GM19438 (cell line): ENCODE measurements around the gene CRKL.
"Not testable (repeated sequence)": the region's sequence is repeated elsewhere in the genome, so short reads cannot be mapped to it uniquely, and the experiment has no call there.

Source experiments
- ATAC-seq: cut with Tn5 transposase; IDR thresholded peaks from one replicate; pipeline ENCODE4 v1.9.1; 2021; ENCODE audit warnings: low read depth; ENCODE audit not compliant: unreplicated experiment

Gene CRKL

GRCh38 chr22:20931126-20931654, 14.0 kb downstream of the CRKL start:
- ATAC-seq = no peak

- no peak for ATAC-seq
Measured at GRCh38 chr22:20933910-20934309, 16.7 kb downstream of the CRKL start.

GRCh38 chr22:20935049-20935448, 17.8 kb downstream of the CRKL start:
- ATAC-seq = not testable (repeated sequence)

GRCh38 chr22:20935780-20936539, 18.8 kb downstream of the CRKL start:
- ATAC-seq = not testable (repeated sequence)

GRCh38 chr22:20937031-20937793, 20.0 kb downstream of the CRKL start:
- no peak for ATAC-seq

- ATAC-seq = no peak
Measured at GRCh38 chr22:20937794-20938671, 20.8 kb downstream of the CRKL start.

- ATAC-seq = not testable (repeated sequence)
Measured at GRCh38 chr22:20939457-20940185, 22.4 kb downstream of the CRKL start.

GRCh38 chr22:20940186-20940651, 23.0 kb downstream of the CRKL start:
- ATAC-seq = no peak

GRCh38 chr22:20940904-20941385, 23.7 kb downstream of the CRKL start:
- no peak for ATAC-seq

GRCh38 chr22:20942203-20942902, 25.1 kb downstream of the CRKL start:
- ATAC-seq = not testable (repeated sequence)

GRCh38 chr22:20943104-20943933, 26.1 kb downstream of the CRKL start:
- no peak for ATAC-seq

GRCh38 chr22:20944042-20944441, 26.8 kb downstream of the CRKL start:
- ATAC-seq = no peak

GRCh38 chr22:20945578-20945934, 28.3 kb downstream of the CRKL start:
- ATAC-seq = no peak

GRCh38 chr22:20946080-20946986, 29.1 kb downstream of the CRKL start:
- no peak for ATAC-seq

- ATAC-seq = no peak
Measured at GRCh38 chr22:20946991-20947390, 29.8 kb downstream of the CRKL start.

- ATAC-seq = no peak
Measured at GRCh38 chr22:20948450-20948849, 31.2 kb downstream of the CRKL start.

GRCh38 chr22:20948989-20949388, 31.8 kb downstream of the CRKL start:
- ATAC-seq = no peak
